ENCODE data around the gene PROX2.

PROX2 gene

DNA sequence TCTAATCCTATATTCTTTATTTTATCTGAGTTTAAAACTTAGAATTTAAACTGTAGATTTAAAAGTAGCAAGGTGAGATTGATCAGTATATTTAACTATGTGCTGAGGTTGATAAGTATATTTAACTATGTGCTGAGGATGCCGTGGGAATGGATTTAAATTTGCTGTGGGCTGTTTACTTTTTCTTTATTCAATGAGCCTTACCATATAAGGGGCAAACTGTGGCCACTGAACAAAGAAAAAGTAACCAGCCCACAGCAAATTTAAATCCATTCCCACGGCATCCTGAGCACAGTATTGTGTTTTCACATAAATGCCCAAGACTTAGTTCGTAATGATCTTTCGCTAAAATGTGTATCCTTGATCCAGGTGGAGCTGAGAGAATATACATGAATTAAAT lies 43.1 kb downstream of the PROX2 start:
- Histone ChIP-seq H3K79me2 (ENCODE audit: low read length) (no peaks in the 10 kb centered on the region), H2AFZ (ENCODE audit: low read depth, low read length) (no peak overlapping the region), H3K36me3 (replicated peaks; ENCODE audit: low read depth, low read length) (peaks cover 28% of the 10 kb centered on the region), H3K4me3 (ENCODE audit: low read length) (no peak overlapping the region), H3K27ac (ENCODE audit: low read length) (no peak overlapping the region), H3K4me1 (ENCODE audit: low read length) (peaks cover 35% of the 10 kb centered on the region), H3K27me3 (ENCODE audit: low read depth, low read length) (no peaks in the 10 kb centered on the region), H3K4me2 (ENCODE audit: low read length) (no peak overlapping the region), H3K9ac (ENCODE audit: low read length) (no peak overlapping the region), H4K20me1 (ENCODE audit: insufficient read depth, low read length) (no peaks in the 10 kb centered on the region), H3K9me3 (ENCODE audit: insufficient read depth, low read length) (no peaks in the 10 kb centered on the region)
- TF ChIP-seq, protein P1, sequence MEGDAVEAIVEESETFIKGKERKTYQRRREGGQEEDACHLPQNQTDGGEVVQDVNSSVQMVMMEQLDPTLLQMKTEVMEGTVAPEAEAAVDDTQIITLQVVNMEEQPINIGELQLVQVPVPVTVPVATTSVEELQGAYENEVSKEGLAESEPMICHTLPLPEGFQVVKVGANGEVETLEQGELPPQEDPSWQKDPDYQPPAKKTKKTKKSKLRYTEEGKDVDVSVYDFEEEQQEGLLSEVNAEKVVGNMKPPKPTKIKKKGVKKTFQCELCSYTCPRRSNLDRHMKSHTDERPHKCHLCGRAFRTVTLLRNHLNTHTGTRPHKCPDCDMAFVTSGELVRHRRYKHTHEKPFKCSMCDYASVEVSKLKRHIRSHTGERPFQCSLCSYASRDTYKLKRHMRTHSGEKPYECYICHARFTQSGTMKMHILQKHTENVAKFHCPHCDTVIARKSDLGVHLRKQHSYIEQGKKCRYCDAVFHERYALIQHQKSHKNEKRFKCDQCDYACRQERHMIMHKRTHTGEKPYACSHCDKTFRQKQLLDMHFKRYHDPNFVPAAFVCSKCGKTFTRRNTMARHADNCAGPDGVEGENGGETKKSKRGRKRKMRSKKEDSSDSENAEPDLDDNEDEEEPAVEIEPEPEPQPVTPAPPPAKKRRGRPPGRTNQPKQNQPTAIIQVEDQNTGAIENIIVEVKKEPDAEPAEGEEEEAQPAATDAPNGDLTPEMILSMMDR (IDR thresholded peaks at IDR 0.05; ENCODE audit: low read depth, low read length) = no peak
- TF ChIP-seq EZH2phosphoT487 (IDR thresholded peaks at IDR 0.05; ENCODE audit: low read depth) = no peak

DNA sequence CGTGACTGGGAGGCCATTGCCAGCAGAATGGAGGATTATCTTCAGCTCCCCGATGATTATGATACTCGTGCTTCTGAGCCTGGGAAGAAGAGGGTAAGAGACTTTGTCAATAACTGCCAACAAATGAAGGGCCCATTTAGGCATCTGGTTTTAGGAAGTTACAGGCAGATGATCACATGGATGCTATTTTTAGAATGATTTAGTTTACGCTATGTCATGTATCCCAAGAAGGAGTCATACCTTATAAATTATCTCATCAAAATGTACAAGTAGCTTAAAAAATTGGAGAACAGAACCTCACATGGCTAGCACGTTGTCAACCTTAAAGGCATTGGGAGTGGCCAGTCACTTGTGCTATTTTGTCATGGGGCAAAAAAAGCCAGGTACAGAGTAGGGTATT lies 46.7 kb downstream of the PROX2 start:
- Histone ChIP-seq H3K79me2 (ENCODE audit: low read length) (no peaks in the 10 kb centered on the region), H4K20me1 (ENCODE audit: insufficient read depth, low read length) (no peaks in the 10 kb centered on the region), H3K4me2 (ENCODE audit: low read length) (no peak overlapping the region), H3K4me3 (ENCODE audit: low read length) (no peak overlapping the region), H3K27me3 (ENCODE audit: low read depth, low read length) (no peaks in the 10 kb centered on the region), H3K9ac (ENCODE audit: low read length) (no peak overlapping the region), H3K36me3 (replicated peaks; ENCODE audit: low read depth, low read length) (peaks cover 29% of the 10 kb centered on the region), H3K4me1 (ENCODE audit: low read length) (peaks cover 5% of the 10 kb centered on the region), H2AFZ (ENCODE audit: low read depth, low read length) (no peak overlapping the region), H3K9me3 (ENCODE audit: insufficient read depth, low read length) (no peaks in the 10 kb centered on the region), H3K27ac (ENCODE audit: low read length) (no peak overlapping the region)
- TF ChIP-seq, protein P1 (IDR thresholded peaks at IDR 0.05; ENCODE audit: low read depth, low read length) = no peak
- TF ChIP-seq EZH2phosphoT487 (IDR thresholded peaks at IDR 0.05; ENCODE audit: low read depth) = no peak

DNA sequence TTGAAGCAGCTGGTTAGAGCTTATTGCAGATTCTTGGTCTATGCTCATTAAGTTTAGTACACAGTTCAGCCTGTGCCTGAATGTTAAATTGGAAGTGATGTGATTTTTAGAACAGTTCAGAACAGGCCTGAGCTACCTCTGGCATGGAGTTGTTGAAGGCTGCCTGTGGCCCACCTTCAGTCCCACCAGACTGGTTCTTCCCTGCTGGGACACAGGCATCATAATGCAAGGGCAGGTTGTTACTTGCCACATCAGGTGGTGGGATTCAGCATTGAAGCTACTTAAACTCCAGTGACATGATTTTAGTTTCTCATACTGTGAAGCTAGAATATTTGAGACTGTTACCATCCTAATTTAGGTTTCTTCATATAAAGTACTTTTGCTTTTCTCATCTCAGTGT lies 49.4 kb downstream of the PROX2 start:
- H3K27me3 ChIP-seq (ENCODE audit: low read depth, low read length) = no peaks in the 10 kb centered on the region
- H3K36me3 ChIP-seq (replicated peaks; ENCODE audit: low read depth, low read length) = peaks cover 46% of the 10 kb centered on the region
- no peak overlapping the region for H2AFZ ChIP-seq (ENCODE audit: low read depth, low read length)
- H3K9me3 ChIP-seq (ENCODE audit: insufficient read depth, low read length) = no peaks in the 10 kb centered on the region
- TF ChIP-seq, protein P1 (IDR thresholded peaks at IDR 0.05; ENCODE audit: low read depth, low read length) = no peak
- TF ChIP-seq EZH2phosphoT487 (IDR thresholded peaks at IDR 0.05; ENCODE audit: low read depth) = no peak
- no peak overlapping the region for H3K4me3 ChIP-seq (ENCODE audit: low read length)
- H3K27ac ChIP-seq (ENCODE audit: low read length) = no peak overlapping the region
- no peak overlapping the region for H3K9ac ChIP-seq (ENCODE audit: low read length)
- H3K4me1 ChIP-seq (ENCODE audit: low read length) = peaks cover 5% of the 10 kb centered on the region; the same call in 1 of the 2 replicates
- H3K79me2 ChIP-seq (ENCODE audit: low read length) = no peaks in the 10 kb centered on the region
- H3K4me2 ChIP-seq (ENCODE audit: low read length) = no peak overlapping the region
- no peaks in the 10 kb centered on the region for H4K20me1 ChIP-seq (ENCODE audit: insufficient read depth, low read length)
